Activated CD4-positive, alpha-beta T cell treated with anti-CD3 and anti-CD28 coated beads, Interleukin-2, amount 50 U/mL, for 16 hours (primary cell): ENCODE data around the gene IRF2.
"Not testable (repeated sequence)": the region's sequence is repeated elsewhere in the genome, so short reads cannot be mapped to it uniquely, and the experiment has no call there.

ENCODE experiments used
- DNase-seq: peaks from one replicate; pipeline ENCODE4 v3.0.0-alpha.2; 2020

The IRF2 gene

GRCh38 chr4:184359888-184360287, 114.5 kb downstream of the IRF2 start:
- DNase-seq = no peak

- DNase-seq = no peak
These were observed 115.7 kb downstream of the IRF2 start for GRCh38 chr4:184358521-184359232.

GRCh38 chr4:184357772-184358171, 116.6 kb downstream of the IRF2 start:
- no peak for DNase-seq

- DNase-seq = no peak
These were observed 117.2 kb downstream of the IRF2 start for GRCh38 chr4:184357165-184357564.

- DNase-seq = no peak
These were observed 118.0 kb downstream of the IRF2 start for GRCh38 chr4:184356366-184356765.

- DNase-seq = no peak
These were observed 118.5 kb downstream of the IRF2 start for GRCh38 chr4:184355857-184356256.

GRCh38 chr4:184355111-184355604, 119.2 kb downstream of the IRF2 start:
- no peak for DNase-seq

- DNase-seq = no peak
These were observed 121.5 kb downstream of the IRF2 start for GRCh38 chr4:184352891-184353290.

- DNase-seq = no peak
These were observed 122.5 kb downstream of the IRF2 start for GRCh38 chr4:184351560-184352451.

GRCh38 chr4:184350964-184351363, 123.4 kb downstream of the IRF2 start:
- no peak for DNase-seq

- DNase-seq = no peak
These were observed 124.0 kb downstream of the IRF2 start for GRCh38 chr4:184350213-184350817.

- no peak for DNase-seq
These were observed 124.9 kb downstream of the IRF2 start for GRCh38 chr4:184349283-184350039.

- no peak for DNase-seq
These were observed 125.8 kb downstream of the IRF2 start for GRCh38 chr4:184348311-184349233.

GRCh38 chr4:184347251-184348239, 126.8 kb downstream of the IRF2 start:
- DNase-seq = no peak

GRCh38 chr4:184346682-184347081, 127.7 kb downstream of the IRF2 start:
- no peak for DNase-seq

GRCh38 chr4:184346273-184346672, 128.1 kb downstream of the IRF2 start:
- not testable (repeated sequence) for DNase-seq

GRCh38 chr4:184345573-184345922, 128.8 kb downstream of the IRF2 start:
- DNase-seq = no peak

GRCh38 chr4:184344899-184345572, 129.3 kb downstream of the IRF2 start:
- no peak for DNase-seq

GRCh38 chr4:184344435-184344834, 129.9 kb downstream of the IRF2 start:
- no peak for DNase-seq
